ENCODE measurements around the gene ZNF75A.

DNA sequence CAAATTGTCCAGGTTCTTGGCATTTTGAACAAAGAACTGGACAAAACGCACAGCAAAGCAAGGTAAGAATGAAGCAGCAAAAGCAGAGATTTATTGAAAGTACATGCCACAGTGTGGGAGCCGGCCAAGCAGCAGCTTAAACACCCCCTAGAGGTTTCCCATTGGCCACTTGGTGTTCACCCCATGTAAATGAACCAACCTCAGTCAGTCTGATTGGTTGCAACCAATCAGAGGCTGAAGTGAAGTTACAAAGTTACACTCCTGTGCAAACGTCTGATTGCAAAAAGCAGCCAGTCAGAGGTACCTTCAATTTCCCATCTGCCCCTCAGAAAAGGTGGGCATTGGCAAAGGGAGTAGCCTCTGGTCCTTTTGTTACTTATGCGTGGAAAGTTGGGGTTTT, 30.8 kb upstream of the ZNF75A start:
- TF ChIP-seq, protein P1, sequence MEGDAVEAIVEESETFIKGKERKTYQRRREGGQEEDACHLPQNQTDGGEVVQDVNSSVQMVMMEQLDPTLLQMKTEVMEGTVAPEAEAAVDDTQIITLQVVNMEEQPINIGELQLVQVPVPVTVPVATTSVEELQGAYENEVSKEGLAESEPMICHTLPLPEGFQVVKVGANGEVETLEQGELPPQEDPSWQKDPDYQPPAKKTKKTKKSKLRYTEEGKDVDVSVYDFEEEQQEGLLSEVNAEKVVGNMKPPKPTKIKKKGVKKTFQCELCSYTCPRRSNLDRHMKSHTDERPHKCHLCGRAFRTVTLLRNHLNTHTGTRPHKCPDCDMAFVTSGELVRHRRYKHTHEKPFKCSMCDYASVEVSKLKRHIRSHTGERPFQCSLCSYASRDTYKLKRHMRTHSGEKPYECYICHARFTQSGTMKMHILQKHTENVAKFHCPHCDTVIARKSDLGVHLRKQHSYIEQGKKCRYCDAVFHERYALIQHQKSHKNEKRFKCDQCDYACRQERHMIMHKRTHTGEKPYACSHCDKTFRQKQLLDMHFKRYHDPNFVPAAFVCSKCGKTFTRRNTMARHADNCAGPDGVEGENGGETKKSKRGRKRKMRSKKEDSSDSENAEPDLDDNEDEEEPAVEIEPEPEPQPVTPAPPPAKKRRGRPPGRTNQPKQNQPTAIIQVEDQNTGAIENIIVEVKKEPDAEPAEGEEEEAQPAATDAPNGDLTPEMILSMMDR (IDR thresholded peaks at IDR 0.05; ENCODE audit: low read depth, low read length), result no peak
- TF ChIP-seq EZH2phosphoT487 (IDR thresholded peaks at IDR 0.05; ENCODE audit: low read depth), result no peak
